ENCODE results near the gene LILRB2. TPM values are rescaled to one million over a fixed set of nuclear protein-coding genes. Genes with fewer than 3 reads are reported as not detected.

LILRB2 gene
- polyA plus RNA-seq, 1 of the 3 experiments (the other 2 are of a cell fraction) = not detected

GRCh38 chr19:54310543-54310942 is 29.6 kb upstream of the LILRB2 start:
- no peaks in the 10 kb centered on the region for H3K36me3 ChIP-seq (replicated peaks in 1 of 2; ENCODE audit: control insufficient read depth in 1 of 2, insufficient read depth in 2 of 2, low read length in 1 of 2)
- whole genome bisulfite sequencing (ENCODE audit: low lambda C conversion rate) = 8% methylated on average over 5 of the region's 5 CpGs
- ChIA-PET CTCF (interaction anchor here (1.9 kb wide), 1 partner anchor 14 kb away, joined by 12 read pairs; no protein-coding TSS in a partner anchor), POLR2A (no interaction called here)
- no peaks in the 10 kb centered on the region for H3F3A ChIP-seq (replicated peaks; ENCODE audit: insufficient read depth)
- no peaks in the 10 kb centered on the region for H3K79me2 ChIP-seq (ENCODE audit: insufficient read depth)
- H3K9me3 ChIP-seq = no peaks in the 10 kb centered on the region
- H3K4me3 ChIP-seq (ENCODE audit: low read depth in 2 of 2, low read length in 1 of 2) = no peak overlapping the region
- H3K4me1 ChIP-seq (ENCODE audit: control insufficient read depth in 1 of 2, insufficient read depth in 2 of 2, low read depth in 1 of 2, low read length in 1 of 2) = no peaks in the 10 kb centered on the region
- no peak overlapping the region for H3K4me2 ChIP-seq
- no peak for DNase-seq
- H3K9me2 ChIP-seq = no peaks in the 10 kb centered on the region
- no peak overlapping the region for H2AFZ ChIP-seq (ENCODE audit: low read depth)
- H3K27me3 ChIP-seq (ENCODE audit: insufficient read depth) = peaks cover 55% of the 10 kb centered on the region
- H3K27ac ChIP-seq (ENCODE audit: low read depth in 2 of 2, low read length in 1 of 2) = no peak overlapping the region
- TF ChIP-seq REST (IDR thresholded peaks at IDR 0.05; ENCODE audit: low read depth, low read length) (no peak), MXI1 (IDR thresholded peaks at IDR 0.05; ENCODE audit: low read depth, low read length) (no peak), FOXJ3 (CRISPR knock-in tag; IDR thresholded peaks at IDR 0.05) (no peak), GABPA (IDR thresholded peaks at IDR 0.05; ENCODE audit: low read depth) (no peak), EZH2phosphoT487 (IDR thresholded peaks at IDR 0.05; ENCODE audit: borderline replicate concordance, low read depth) (no peak), TEAD4 (IDR thresholded peaks at IDR 0.05; ENCODE audit: borderline replicate concordance, insufficient read depth) (no peak), USF1 (IDR thresholded peaks at IDR 0.05; ENCODE audit: borderline replicate concordance, low read depth) (no peak)
- no peak overlapping the region for H3K9ac ChIP-seq
- H4K20me1 ChIP-seq (ENCODE audit: insufficient read depth) = no peaks in the 10 kb centered on the region

GRCh38 chr19:54309811-54310210 is 28.9 kb upstream of the LILRB2 start:
- ChIA-PET POLR2A (no interaction called here), CTCF (interaction anchor here (1.9 kb wide), 1 partner anchor 15 kb away, joined by 12 read pairs; no protein-coding TSS in a partner anchor)
- no peak overlapping the region for H3K4me3 ChIP-seq (ENCODE audit: low read depth in 2 of 2, low read length in 1 of 2)
- 5% methylated on average over 3 of the region's 12 CpGs for WGBS (ENCODE audit: low lambda C conversion rate)
- peaks cover 49% of the 10 kb centered on the region for H3K27me3 ChIP-seq (ENCODE audit: insufficient read depth)
- H3K4me2 ChIP-seq = no peak overlapping the region
- no peaks in the 10 kb centered on the region for H3F3A ChIP-seq (replicated peaks; ENCODE audit: insufficient read depth)
- H3K4me1 ChIP-seq (ENCODE audit: control insufficient read depth in 1 of 2, insufficient read depth in 2 of 2, low read depth in 1 of 2, low read length in 1 of 2) = no peaks in the 10 kb centered on the region
- no peaks in the 10 kb centered on the region for H4K20me1 ChIP-seq (ENCODE audit: insufficient read depth)
- H3K27ac ChIP-seq (ENCODE audit: low read depth in 2 of 2, low read length in 1 of 2) = no peak overlapping the region
- H3K9ac ChIP-seq = no peak overlapping the region
- no peaks in the 10 kb centered on the region for H3K79me2 ChIP-seq (ENCODE audit: insufficient read depth)
- no peak for DNase-seq
- H3K9me3 ChIP-seq = no peaks in the 10 kb centered on the region
- H3K36me3 ChIP-seq (replicated peaks in 1 of 2; ENCODE audit: control insufficient read depth in 1 of 2, insufficient read depth in 2 of 2, low read length in 1 of 2) = no peaks in the 10 kb centered on the region
- H2AFZ ChIP-seq (ENCODE audit: low read depth) = no peak overlapping the region
- H3K9me2 ChIP-seq = no peaks in the 10 kb centered on the region
- TF ChIP-seq EP300 (IDR thresholded peaks at IDR 0.05; ENCODE audit: borderline replicate concordance in 1 of 2, low read depth in 1 of 2, low read length in 1 of 2) = no peak
- TF ChIP-seq ZBTB33 (IDR thresholded peaks at IDR 0.05; ENCODE audit: borderline replicate concordance, low read depth) = no peak
- no peak for TF ChIP-seq POLR2AphosphoS5 (IDR thresholded peaks at IDR 0.05; ENCODE audit: low read depth, low read length)
- TF ChIP-seq FOXJ3 (CRISPR knock-in tag; IDR thresholded peaks at IDR 0.05) = no peak
- TF ChIP-seq MXI1 (IDR thresholded peaks at IDR 0.05; ENCODE audit: low read depth, low read length) = no peak
- no peak for TF ChIP-seq TEAD4 (IDR thresholded peaks at IDR 0.05; ENCODE audit: borderline replicate concordance, insufficient read depth)
- no peak for TF ChIP-seq REST (IDR thresholded peaks at IDR 0.05; ENCODE audit: low read depth, low read length)
- TF ChIP-seq NRF1 (IDR thresholded peaks at IDR 0.05; ENCODE audit: low read depth, low read length) = no peak
- TF ChIP-seq MEF2A (IDR thresholded peaks at IDR 0.05; ENCODE audit: borderline replicate concordance, low read depth) = no peak
- TF ChIP-seq SMC3 (IDR thresholded peaks at IDR 0.05; ENCODE audit: low read depth, low read length) = no peak
- TF ChIP-seq CTCF (IDR thresholded peaks at IDR 0.05) = no peak
